GM12872 (cell line): ENCODE measurements around the gene CACNA1C.

ENCODE experiments used
- CTCF ChIP-seq: IDR thresholded peaks from 3 replicates; pipeline ENCODE4 v1.5.1; 2011; ENCODE audit warnings: low read depth, mild to moderate bottlenecking, low read length, moderate library complexity; ENCODE audit not compliant: insufficient read depth

The CACNA1C gene

GRCh38 chr12:2662524-2662923 is 609.7 kb downstream of the CACNA1C start:
- no peak for TF ChIP-seq CTCF

GRCh38 chr12:2664721-2665577 is 612.2 kb downstream of the CACNA1C start:
- TF ChIP-seq CTCF = no peak

- TF ChIP-seq CTCF = no peak
These were observed 613.6 kb downstream of the CACNA1C start for GRCh38 chr12:2666411-2666810.

- TF ChIP-seq CTCF = no peak
These were observed 614.1 kb downstream of the CACNA1C start for GRCh38 chr12:2666846-2667245.

GRCh38 chr12:2667716-2668440 is 615.1 kb downstream of the CACNA1C start:
- TF ChIP-seq CTCF = no peak

- TF ChIP-seq CTCF = no peak
These were observed 616.0 kb downstream of the CACNA1C start for GRCh38 chr12:2668816-2669215.

- no peak for TF ChIP-seq CTCF
These were observed 616.8 kb downstream of the CACNA1C start for GRCh38 chr12:2669560-2669959.
